Measurements from ENCODE around the gene CDC25A. TPM values are rescaled to one million over a fixed set of nuclear protein-coding genes. Genes with fewer than 3 reads are reported as not detected.
"Not testable (repeated sequence)": the region's sequence is repeated elsewhere in the genome, so short reads cannot be mapped to it uniquely, and the experiment has no call there.

Gene CDC25A
- total and polyA plus RNA-seq, 9 of the 15 experiments (the other 6 are each of a cell fraction or from before 2014, with no cell fraction given): 3.4 to 61.3 (median 51.8) TPM

DNA sequence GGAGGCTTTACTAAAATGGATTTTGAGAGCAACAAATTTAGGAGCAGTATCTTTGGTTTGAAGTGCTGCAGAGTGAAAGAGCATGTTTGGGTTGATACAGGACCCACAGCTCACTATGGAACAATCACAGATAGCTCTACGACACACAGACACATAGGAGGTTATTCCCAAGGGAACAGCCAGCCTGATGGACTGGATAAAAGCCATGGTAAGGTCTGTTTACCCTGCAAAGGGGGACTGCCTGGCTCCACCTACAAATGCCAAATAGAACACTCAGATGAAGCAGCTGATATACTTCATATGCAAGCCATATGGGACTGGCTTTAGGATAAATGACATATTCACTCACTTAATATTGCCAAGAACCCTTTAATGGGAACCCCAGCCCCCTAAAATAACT is 75.4 kb downstream of the CDC25A start (continued):
- TF ChIP-seq, protein P1, sequence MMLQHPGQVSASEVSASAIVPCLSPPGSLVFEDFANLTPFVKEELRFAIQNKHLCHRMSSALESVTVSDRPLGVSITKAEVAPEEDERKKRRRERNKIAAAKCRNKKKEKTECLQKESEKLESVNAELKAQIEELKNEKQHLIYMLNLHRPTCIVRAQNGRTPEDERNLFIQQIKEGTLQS (IDR thresholded peaks at IDR 0.05): no peak
- TF ChIP-seq, protein P1 (CRISPR knock-in tag; conservative IDR thresholded peaks at IDR 0.05): no peak
- TF ChIP-seq NFRKB (IDR thresholded peaks at IDR 0.05; ENCODE audit: low read depth) (no peak), MCM5 (IDR thresholded peaks at IDR 0.05; ENCODE audit: low read depth) (no peak)

DNA sequence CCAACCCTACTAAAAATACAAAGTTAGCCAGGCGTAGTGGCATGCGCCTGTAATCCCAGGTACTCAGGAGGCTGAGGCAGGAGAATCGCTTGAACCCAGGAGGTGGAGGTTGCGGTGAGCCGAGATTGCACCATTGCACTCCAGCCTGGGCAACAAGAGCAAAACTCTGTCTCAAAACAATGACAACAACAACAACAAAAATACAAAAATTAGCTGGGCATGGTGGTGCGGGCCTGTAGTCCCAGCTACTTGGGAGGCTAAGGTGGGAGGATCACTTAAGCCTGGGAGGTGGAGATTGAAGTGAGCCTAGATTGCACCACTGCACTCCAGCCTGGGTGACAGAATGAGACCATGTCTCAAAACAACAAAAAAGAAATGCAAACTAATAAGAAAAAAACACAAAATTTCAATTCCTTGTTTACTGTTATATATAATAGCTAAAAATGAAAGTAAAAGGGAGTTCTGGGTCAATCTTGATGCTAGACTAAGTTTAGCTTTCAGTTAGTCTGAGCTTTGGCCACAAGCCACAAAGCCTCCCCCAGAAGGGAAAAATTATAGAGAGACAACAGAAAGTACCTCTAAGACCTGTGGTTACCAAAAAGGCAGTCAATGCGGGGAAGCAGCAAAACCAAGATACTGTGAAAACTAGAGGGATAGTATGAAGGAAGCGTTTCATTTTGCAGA is 76.0 kb downstream of the CDC25A start:
- H3K36me3 ChIP-seq (ENCODE audit: control insufficient read depth, insufficient read depth, low read length); DNase-seq (ENCODE audit: extremely low read depth in 1 of 4, low spot score in 3 of 4); H3K9me1 ChIP-seq (ENCODE audit: control insufficient read depth, insufficient read depth, low read length); CTCF ChIA-PET (ENCODE audit: low intra/inter-chr PET ratio); H3K79me2 ChIP-seq (ENCODE audit: control insufficient read depth, insufficient read depth, low read length); H3K4me2 ChIP-seq (ENCODE audit: insufficient read depth, low read length); H2AFZ ChIP-seq (ENCODE audit: low read depth, low read length); H3K4me1 ChIP-seq (replicated peaks in 1 of 2; ENCODE audit: control insufficient read depth in 2 of 2, insufficient read depth in 2 of 2, low read length in 2 of 2); H3K27me3 ChIP-seq (ENCODE audit: control insufficient read depth in 2 of 2, insufficient read depth in 2 of 2, low read length in 2 of 2); in situ Hi-C loops (cut with MboI); intact Hi-C loops (cut with micrococcal nuclease); H3K9me3 ChIP-seq (replicated peaks; ENCODE audit: control insufficient read depth, insufficient read depth, low read depth, low read length); ATAC-seq; H3K27ac ChIP-seq (ENCODE audit: extremely low read depth, low read depth, low read length); BruUV-seq (replicated peaks); H3K4me3 ChIP-seq; H3K9ac ChIP-seq (ENCODE audit: insufficient read depth in 1 of 2, low read depth in 2 of 2, low read length in 2 of 2); H4K20me1 ChIP-seq (replicated peaks; ENCODE audit: control insufficient read depth, insufficient read depth, low read length); FAIRE-seq: not testable (repeated sequence)
- POLR2A ChIA-PET: interaction anchor here (0.8 to 1.6 kb wide), 2 partner anchors 24 to 111 kb away, joined by 3 to 5 read pairs; no protein-coding TSS in a partner anchor
- WGBS (ENCODE audit: insufficient coverage, low coverage, missing lambda C conversion rate): 40% methylated on average over 6 of the region's 8 CpGs
